Caco-2 (cell line): ENCODE measurements around the gene ATP10B. TPM values are rescaled to one million over a fixed set of nuclear protein-coding genes. Genes with fewer than 3 reads are reported as not detected.

ENCODE experiments used
- BruUV-seq: library from RNA; stranded (reverse); fragments of 400-500 nt; replicated peaks from 2 replicates; lab custom pipeline; 2021; lab: Mats Ljungman, UMichigan
- CTCF ChIA-PET: fragments of 300-600 bp; sonication (Branson Sonifier 250); formaldehyde crosslinking; loops from one replicate; lab custom pipeline; 2022; ENCODE audit warnings: antibody characterized with exemption; lab: Charles Lee
- POLR2A ChIA-PET: fragments of 300-600 bp; sonication (Branson Sonifier 250); formaldehyde crosslinking; loops from one replicate; lab custom pipeline; 2022; ENCODE audit warnings: antibody characterized with exemption; lab: Charles Lee
- DNase-seq, 2 experiments: peaks; one replicate each; pipeline versions ENCODE4 v3.0.0 to v3.0.0-alpha.2; 2020 to 2022
- H3K27me3 ChIP-seq: replicated peaks from 2 replicates; pipeline ENCODE4 v1.6.0; 2011; ENCODE audit warnings: low read length; ENCODE audit not compliant: control insufficient read depth, insufficient read depth
- H3K36me3 ChIP-seq: 2 replicates; pipeline ENCODE4 v1.5.1; 2011; ENCODE audit warnings: low read length; ENCODE audit not compliant: control insufficient read depth, insufficient read depth
- H3K4me1 ChIP-seq: fragments of 250-450 bp; sonication (Bioruptor Pico); 2 replicates; pipeline ENCODE4 v1.5.1; 2020; ENCODE audit warnings: mild to moderate bottlenecking
- H3K4me3 ChIP-seq: 2 replicates; pipeline ENCODE4 v1.5.1; 2011; ENCODE audit warnings: low read depth, mild to moderate bottlenecking, control low read depth, low read length
- H3K9me3 ChIP-seq: fragments of 250-450 bp; sonication (Bioruptor Pico); 2 replicates; pipeline ENCODE4 v1.5.1; 2020; ENCODE audit warnings: mild to moderate bottlenecking, moderate library complexity
- H3K27ac Mint-ChIP-seq: one replicate; pipeline ENCODE4 v1.8.0; 2022; ENCODE audit warnings: mixed read lengths; ENCODE audit not compliant: unreplicated experiment
- H3K27me3 Mint-ChIP-seq: one replicate; pipeline ENCODE4 v1.8.0; 2022; ENCODE audit warnings: mixed read lengths; ENCODE audit not compliant: insufficient read depth, unreplicated experiment
- H3K36me3 Mint-ChIP-seq: one replicate; pipeline ENCODE4 v1.8.0; 2022; ENCODE audit warnings: mild to moderate bottlenecking, mixed read lengths; ENCODE audit not compliant: insufficient read depth, unreplicated experiment
- H3K4me1 Mint-ChIP-seq: one replicate; pipeline ENCODE4 v1.8.0; 2022; ENCODE audit warnings: low read depth, mixed read lengths; ENCODE audit not compliant: unreplicated experiment
- H3K4me3 Mint-ChIP-seq: one replicate; pipeline ENCODE4 v1.8.0; 2022; ENCODE audit warnings: mild to moderate bottlenecking, moderate library complexity, mixed read lengths; ENCODE audit not compliant: unreplicated experiment
- H3K9me3 Mint-ChIP-seq: one replicate; pipeline ENCODE4 v1.8.0; 2022; ENCODE audit warnings: mixed read lengths; ENCODE audit not compliant: unreplicated experiment
- intact Hi-C: fragments of 100-400 bp; cut with micrococcal nuclease; formaldehyde crosslinking; loops from one replicate; pipeline ENCODE4 v1.10.0; 2022; ENCODE audit not compliant: unreplicated experiment
- total RNA-seq: library from RNA; stranded (reverse); gene quantifications from 2 replicates; pipeline ENCODE4 v1.2.3, GENCODE V29; 2022
- TF ChIP-seq, protein P1 (sequence below), 2 experiments: fragments of 200-600 bp in 1 of 2; IDR thresholded peaks; 1 replicate in 1 of 2; 2 replicates in 1 of 2; pipeline versions ENCODE4 v1.5.1 to v1.8.0; 2011 to 2022; ENCODE audit warnings: antibody characterized with exemption in 1 of 2, control low read depth in 1 of 2, inconsistent platforms in 1 of 2, low read depth in 1 of 2, low read length in 1 of 2, mild to moderate bottlenecking in 1 of 2, moderate library complexity in 1 of 2; ENCODE audit not compliant: insufficient read depth in 1 of 2, severe bottlenecking in 1 of 2, unreplicated experiment in 1 of 2

ATP10B gene
- total RNA-seq, 1 experiment from 2014 or later: 0.43 TPM

DNA sequence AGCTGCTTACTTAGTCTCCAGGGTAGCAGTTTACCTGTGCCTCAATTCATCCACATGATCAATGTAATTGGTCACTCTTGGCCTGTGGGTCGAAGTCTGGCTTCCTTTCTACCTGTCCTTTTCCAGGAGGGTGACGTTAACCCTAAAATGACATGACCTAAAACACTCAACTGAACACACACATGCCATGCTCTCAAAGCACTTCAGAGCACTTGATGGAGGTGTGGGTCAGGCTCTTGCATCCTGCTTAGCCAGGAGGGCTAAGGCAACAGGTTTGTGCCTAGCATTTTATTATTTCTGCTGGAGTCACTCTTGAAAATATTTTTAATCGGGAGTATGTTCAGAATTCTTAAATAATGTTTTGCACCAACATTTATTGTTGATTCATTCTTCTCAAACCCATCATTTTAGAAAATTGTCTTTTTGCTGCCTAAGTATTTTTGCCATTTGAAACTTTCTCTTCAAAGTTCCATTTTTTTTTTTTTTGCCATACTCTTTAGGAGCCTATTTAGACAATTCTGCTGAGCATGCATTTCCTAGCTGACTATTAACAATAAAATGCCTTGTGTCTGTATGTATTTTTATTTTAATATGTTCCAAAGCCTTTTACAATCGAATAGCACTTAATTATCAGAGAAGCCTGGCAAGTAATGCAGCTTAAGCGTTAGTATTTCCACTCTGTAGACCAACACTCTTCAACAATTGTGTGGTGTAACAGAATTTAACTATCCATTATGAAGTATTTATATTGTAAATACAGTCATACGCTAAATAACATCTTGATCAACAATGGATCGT is 59.1 kb downstream of the ATP10B start:
- Mint-ChIP-seq H3K36me3 (no peaks in the 10 kb centered on the region), H3K27ac (no peak overlapping the region), H3K27me3 (no peaks in the 10 kb centered on the region), H3K9me3 (no peaks in the 10 kb centered on the region), H3K4me3 (no peak overlapping the region), H3K4me1 (no peaks in the 10 kb centered on the region)
- Histone ChIP-seq H3K4me1 (no peaks in the 10 kb centered on the region), H3K4me3 (no peak overlapping the region), H3K36me3 (no peaks in the 10 kb centered on the region), H3K9me3 (no peaks in the 10 kb centered on the region), H3K27me3 (no peaks in the 10 kb centered on the region)
- TF ChIP-seq, protein P1, sequence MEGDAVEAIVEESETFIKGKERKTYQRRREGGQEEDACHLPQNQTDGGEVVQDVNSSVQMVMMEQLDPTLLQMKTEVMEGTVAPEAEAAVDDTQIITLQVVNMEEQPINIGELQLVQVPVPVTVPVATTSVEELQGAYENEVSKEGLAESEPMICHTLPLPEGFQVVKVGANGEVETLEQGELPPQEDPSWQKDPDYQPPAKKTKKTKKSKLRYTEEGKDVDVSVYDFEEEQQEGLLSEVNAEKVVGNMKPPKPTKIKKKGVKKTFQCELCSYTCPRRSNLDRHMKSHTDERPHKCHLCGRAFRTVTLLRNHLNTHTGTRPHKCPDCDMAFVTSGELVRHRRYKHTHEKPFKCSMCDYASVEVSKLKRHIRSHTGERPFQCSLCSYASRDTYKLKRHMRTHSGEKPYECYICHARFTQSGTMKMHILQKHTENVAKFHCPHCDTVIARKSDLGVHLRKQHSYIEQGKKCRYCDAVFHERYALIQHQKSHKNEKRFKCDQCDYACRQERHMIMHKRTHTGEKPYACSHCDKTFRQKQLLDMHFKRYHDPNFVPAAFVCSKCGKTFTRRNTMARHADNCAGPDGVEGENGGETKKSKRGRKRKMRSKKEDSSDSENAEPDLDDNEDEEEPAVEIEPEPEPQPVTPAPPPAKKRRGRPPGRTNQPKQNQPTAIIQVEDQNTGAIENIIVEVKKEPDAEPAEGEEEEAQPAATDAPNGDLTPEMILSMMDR (IDR thresholded peaks at IDR 0.05; ENCODE audit: insufficient read depth in 1 of 2, low read depth in 1 of 2, low read length in 1 of 2, severe bottlenecking in 1 of 2, unreplicated experiment in 1 of 2): no peak
- POLR2A ChIA-PET: no interaction called here
- CTCF ChIA-PET: no interaction called here
- no peak for DNase-seq
- BruUV-seq: no TSS peak
- intact Hi-C loops: no loop called here

DNA sequence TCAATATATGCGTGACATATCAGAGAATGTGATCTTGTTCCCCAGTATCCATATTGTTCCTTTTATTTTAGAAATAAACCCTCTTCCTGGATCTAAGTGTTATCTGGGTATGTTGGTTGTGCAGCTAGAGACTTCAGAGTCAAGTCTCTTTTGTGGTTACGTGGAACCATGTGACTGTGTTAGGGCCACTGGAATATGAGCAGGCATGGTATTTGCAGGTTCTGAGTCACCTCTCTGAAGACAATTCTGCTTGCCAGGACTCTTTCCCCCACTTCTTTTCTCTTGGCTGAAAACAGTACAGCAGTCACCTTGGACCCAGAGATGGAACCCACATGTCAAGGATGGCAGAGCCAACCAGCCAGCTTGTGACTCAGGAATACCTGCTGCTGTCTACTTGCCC is 59.7 kb downstream of the ATP10B start:
- POLR2A ChIA-PET: no interaction called here
- H3K4me3 Mint-ChIP-seq: no peak overlapping the region
- no peak overlapping the region for H3K27ac Mint-ChIP-seq
- TF ChIP-seq, protein P1 (IDR thresholded peaks at IDR 0.05; ENCODE audit: insufficient read depth in 1 of 2, low read depth in 1 of 2, low read length in 1 of 2, severe bottlenecking in 1 of 2, unreplicated experiment in 1 of 2): no peak
- no peaks in the 10 kb centered on the region for H3K36me3 ChIP-seq
- no peaks in the 10 kb centered on the region for H3K9me3 Mint-ChIP-seq
- H3K4me1 ChIP-seq: no peaks in the 10 kb centered on the region
- no peak overlapping the region for H3K4me3 ChIP-seq
- H3K9me3 ChIP-seq: no peaks in the 10 kb centered on the region
- no peaks in the 10 kb centered on the region for H3K36me3 Mint-ChIP-seq
- H3K27me3 ChIP-seq: no peaks in the 10 kb centered on the region
- DNase-seq: no peak
- peaks cover under 1% of the 10 kb centered on the region for H3K27me3 Mint-ChIP-seq
- CTCF ChIA-PET: no interaction called here
- intact Hi-C loops: no loop called here
- H3K4me1 Mint-ChIP-seq: peaks cover 2% of the 10 kb centered on the region
- no TSS peak for BruUV-seq

DNA sequence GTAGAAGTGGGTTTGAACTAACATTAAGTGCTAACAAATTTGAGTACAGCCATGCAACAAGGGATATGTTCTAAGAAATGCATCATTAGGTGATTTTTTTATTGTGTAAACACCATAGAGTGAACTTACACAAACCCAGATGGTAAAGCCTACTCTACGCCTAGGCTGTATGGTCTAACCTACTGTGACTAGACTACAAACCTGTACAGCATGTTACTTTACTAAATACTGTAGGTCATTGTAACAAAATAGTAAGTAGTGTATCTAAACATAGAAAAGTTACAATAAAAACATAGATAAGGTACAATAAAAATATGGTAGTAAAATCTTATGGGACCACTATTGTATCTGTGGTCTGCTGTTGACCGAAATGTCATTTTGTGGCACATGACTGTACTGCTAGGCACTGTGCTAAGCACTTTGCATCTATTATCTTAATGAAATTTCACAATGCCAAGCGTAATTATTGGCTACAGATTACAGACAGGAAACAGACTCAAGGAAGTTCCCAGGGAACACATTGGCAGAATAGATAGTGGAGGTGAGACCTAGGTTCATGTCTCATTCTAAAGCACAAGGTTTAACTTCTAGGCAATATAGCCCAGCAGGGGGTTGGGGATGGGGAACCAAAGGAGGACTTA is 62.7 kb downstream of the ATP10B start:
- TF ChIP-seq, protein P1 (IDR thresholded peaks at IDR 0.05; ENCODE audit: insufficient read depth in 1 of 2, low read depth in 1 of 2, low read length in 1 of 2, severe bottlenecking in 1 of 2, unreplicated experiment in 1 of 2): no peak
- DNase-seq: no peak
- Histone ChIP-seq H3K4me1 (no peaks in the 10 kb centered on the region), H3K27me3 (no peaks in the 10 kb centered on the region), H3K9me3 (no peaks in the 10 kb centered on the region), H3K36me3 (no peaks in the 10 kb centered on the region), H3K4me3 (no peak overlapping the region)
- peaks cover 9% of the 10 kb centered on the region for H3K4me1 Mint-ChIP-seq
- H3K4me3 Mint-ChIP-seq: no peak overlapping the region
- ChIA-PET POLR2A (no interaction called here), CTCF (no interaction called here)
- intact Hi-C loops: no loop called here
- peaks cover 3% of the 10 kb centered on the region for H3K27me3 Mint-ChIP-seq
- H3K36me3 Mint-ChIP-seq: no peaks in the 10 kb centered on the region
- no peak overlapping the region for H3K27ac Mint-ChIP-seq
- BruUV-seq: no TSS peak
- H3K9me3 Mint-ChIP-seq: no peaks in the 10 kb centered on the region
